Kidney (tissue), 14 donors: Measurements from ENCODE around the gene C1QL4. TPM values are rescaled to one million over a fixed set of nuclear protein-coding genes. Genes with fewer than 3 reads are reported as not detected.

ENCODE experiments used
- DNase-seq, 5 donors: peaks; one replicate each; pipeline ENCODE4 v3.0.0-alpha.2; 2013 to 2020
- FAIRE-seq: peaks from 2 replicates; lab custom pipeline; 2012; peaks lifted over from hg19 to GRCh38; lab: Jason Lieb, UNC
- H3K27ac ChIP-seq, 2 donors: one replicate each; pipeline ENCODE4 v1.7.0; 2013; ENCODE audit warnings: low read depth in 2 of 2, low read length in 2 of 2, inconsistent platforms in 1 of 2
- H3K27me3 ChIP-seq: one replicate; pipeline ENCODE4 v1.7.1; 2013; ENCODE audit warnings: low read length, inconsistent platforms; ENCODE audit not compliant: control insufficient read depth, insufficient read depth
- H3K36me3 ChIP-seq, 3 donors: one replicate each; pipeline versions ENCODE4 v1.7.0 to v1.7.1; 2013; ENCODE audit warnings: low read length in 3 of 3, control low read depth in 1 of 3, inconsistent platforms in 1 of 3; ENCODE audit not compliant: insufficient read depth in 3 of 3, control insufficient read depth in 2 of 3
- H3K4me1 ChIP-seq, 3 donors: one replicate each; pipeline versions ENCODE4 v1.7.0 to v1.7.1; 2013; ENCODE audit warnings: low read length in 3 of 3, inconsistent platforms in 1 of 3, low read depth in 1 of 3; ENCODE audit not compliant: control insufficient read depth in 2 of 3, insufficient read depth in 2 of 3
- H3K4me3 ChIP-seq, 3 donors: one replicate each; pipeline versions ENCODE4 v1.7.0 to v1.8.1; 2013; ENCODE audit warnings: low read length in 3 of 3, control low read depth in 1 of 3, inconsistent platforms in 1 of 3
- H3K9ac ChIP-seq, 3 donors: one replicate each; pipeline versions ENCODE4 v1.7.0 to v1.7.1; 2013; ENCODE audit warnings: low read length in 3 of 3, control low read depth in 1 of 3, inconsistent platforms in 1 of 3
- H3K9me3 ChIP-seq, 3 donors: one replicate each; pipeline versions ENCODE4 v1.7.0 to v1.7.1; 2013; ENCODE audit warnings: low read length in 3 of 3, control low read depth in 1 of 3, inconsistent platforms in 1 of 3; ENCODE audit not compliant: control insufficient read depth in 2 of 3, insufficient read depth in 1 of 3
- intact Hi-C: fragments of 100-400 bp; cut with DNase I; formaldehyde crosslinking; loops from one replicate; pipeline ENCODE4 v1.11.1; 2022
- polyA plus RNA-seq: library from polyadenylated mRNA; stranded (reverse); fragments of 350-450 nt; fragmentation: Illumina TruSeq; extraction: RNeasy Lipid Tissue Mini Kit (QIAGEN cat#74804); gene quantifications from one replicate; pipeline ENCODE4 v1.2.3, GENCODE V29; 2014; ENCODE audit warnings: low read depth, low replicate concordance; ENCODE audit not compliant: insufficient read depth
- total RNA-seq: library from RNA; stranded (reverse); fragmentation: NEBNext Ultra II Directional; extraction: Animal tissue kit (Norgen Biotek cat#: 25700); gene quantifications from one replicate; pipeline ENCODE4 v1.2.1, GENCODE V29; 2021
- TF ChIP-seq, protein P1 (sequence below): IDR thresholded peaks from 3 replicates; pipeline ENCODE4 v1.5.1; 2012; ENCODE audit warnings: mild to moderate bottlenecking, moderate library complexity, borderline replicate concordance; ENCODE audit not compliant: insufficient read depth; ENCODE audit errors: extremely low read depth
- donor health status: control.
- donor health status: control.
- donor health status: control.
- donor health status: control.
- donor health status: control.
- donor health status: DM: yes; HTN: yes; CAD: no.
- donor health status: Normal renal cell carcinoma (clear cell type).

C1QL4 gene
- total and polyA plus RNA-seq, 2 donors from 2014 or later = 1.0 TPM; not detected in 1

DNA sequence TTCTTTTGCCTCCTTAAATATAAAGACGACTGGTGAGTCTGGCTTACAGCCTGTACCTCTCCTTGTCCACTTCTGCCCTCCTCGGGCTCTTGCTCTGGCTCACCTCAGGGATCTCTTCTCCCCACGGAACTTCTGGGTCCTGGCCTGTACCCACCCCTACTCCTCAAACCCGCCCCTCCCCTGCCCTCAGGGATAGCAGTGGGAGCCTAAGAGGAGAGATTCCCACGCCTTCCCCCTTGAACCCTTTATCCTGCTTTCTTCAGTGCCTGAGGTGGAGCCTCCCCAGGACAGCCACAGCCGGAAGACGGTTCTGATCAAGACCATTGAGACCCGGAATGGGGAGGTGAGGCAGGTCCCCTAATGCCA lies 39.3 kb downstream of the C1QL4 start:
- no peak for FAIRE-seq

DNA sequence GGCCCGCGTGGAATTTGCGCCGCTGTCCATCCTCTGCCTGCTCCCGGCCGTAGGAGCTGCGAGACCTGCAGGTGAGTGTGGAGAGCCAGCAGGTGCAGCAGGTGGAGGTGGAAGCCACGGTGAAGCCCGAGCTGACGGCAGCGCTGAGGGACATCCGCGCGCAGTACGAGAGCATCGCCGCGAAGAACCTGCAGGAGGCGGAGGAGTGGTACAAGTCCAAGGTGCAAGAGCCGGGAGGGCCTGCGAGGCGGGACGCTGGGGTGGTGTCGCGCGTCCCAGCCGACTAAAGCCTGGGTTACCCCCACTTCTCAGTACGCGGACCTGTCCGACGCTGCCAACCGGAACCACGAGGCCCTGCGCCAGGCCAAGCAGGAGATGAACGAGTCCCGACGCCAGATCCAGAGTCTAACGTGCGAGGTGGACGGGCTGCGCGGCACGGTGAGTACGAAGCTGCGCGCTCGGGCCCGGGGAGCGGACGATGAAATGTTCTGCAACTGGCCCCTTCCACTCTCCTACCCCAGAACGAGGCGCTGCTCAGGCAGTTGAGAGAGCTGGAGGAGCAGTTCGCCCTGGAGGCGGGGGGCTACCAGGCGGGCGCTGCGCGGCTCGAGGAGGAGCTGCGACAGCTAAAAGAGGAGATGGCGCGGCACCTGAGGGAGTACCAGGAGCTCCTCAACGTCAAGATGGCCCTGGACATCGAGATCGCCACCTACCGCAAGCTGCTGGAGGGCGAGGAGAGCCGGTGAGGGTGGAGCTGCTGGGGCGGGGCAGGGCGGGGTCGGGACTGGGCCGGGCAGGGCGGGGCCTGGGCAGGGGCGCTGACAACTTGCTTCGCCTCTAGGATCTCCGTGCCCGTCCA lies 39.9 kb downstream of the C1QL4 start:
- Histone ChIP-seq H3K27me3 (peaks cover 30% of the 10 kb centered on the region), H3K36me3 (no peaks in the 10 kb centered on the region), H3K4me1 (peaks cover 0 to 15% (median 0%) of the 10 kb centered on the region in 3 donors), H3K9ac (no peak overlapping the region), H3K4me3 (peak overlapping the region in 1 of 3 donors; percentile 12), H3K27ac (no peak overlapping the region), H3K9me3 (no peaks in the 10 kb centered on the region)
- intact Hi-C loops = no loop called here
- FAIRE-seq = no peak
- TF ChIP-seq, protein P1, sequence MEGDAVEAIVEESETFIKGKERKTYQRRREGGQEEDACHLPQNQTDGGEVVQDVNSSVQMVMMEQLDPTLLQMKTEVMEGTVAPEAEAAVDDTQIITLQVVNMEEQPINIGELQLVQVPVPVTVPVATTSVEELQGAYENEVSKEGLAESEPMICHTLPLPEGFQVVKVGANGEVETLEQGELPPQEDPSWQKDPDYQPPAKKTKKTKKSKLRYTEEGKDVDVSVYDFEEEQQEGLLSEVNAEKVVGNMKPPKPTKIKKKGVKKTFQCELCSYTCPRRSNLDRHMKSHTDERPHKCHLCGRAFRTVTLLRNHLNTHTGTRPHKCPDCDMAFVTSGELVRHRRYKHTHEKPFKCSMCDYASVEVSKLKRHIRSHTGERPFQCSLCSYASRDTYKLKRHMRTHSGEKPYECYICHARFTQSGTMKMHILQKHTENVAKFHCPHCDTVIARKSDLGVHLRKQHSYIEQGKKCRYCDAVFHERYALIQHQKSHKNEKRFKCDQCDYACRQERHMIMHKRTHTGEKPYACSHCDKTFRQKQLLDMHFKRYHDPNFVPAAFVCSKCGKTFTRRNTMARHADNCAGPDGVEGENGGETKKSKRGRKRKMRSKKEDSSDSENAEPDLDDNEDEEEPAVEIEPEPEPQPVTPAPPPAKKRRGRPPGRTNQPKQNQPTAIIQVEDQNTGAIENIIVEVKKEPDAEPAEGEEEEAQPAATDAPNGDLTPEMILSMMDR = no peak
- DNase-seq = peak; percentile 37 to 77 (median 41)

More for the DNA sequence above, 39.3 kb downstream of the C1QL4 start:
- TF ChIP-seq, protein P1 = no peak
- Histone ChIP-seq H3K4me3 (no peak overlapping the region), H3K4me1 (peaks cover 0 to 15% (median 0%) of the 10 kb centered on the region in 3 donors), H3K27me3 (peaks cover 30% of the 10 kb centered on the region), H3K9ac (no peak overlapping the region), H3K36me3 (no peaks in the 10 kb centered on the region), H3K27ac (no peak overlapping the region), H3K9me3 (no peaks in the 10 kb centered on the region)
- intact Hi-C loops = no loop called here
- DNase-seq = no peak

DNA sequence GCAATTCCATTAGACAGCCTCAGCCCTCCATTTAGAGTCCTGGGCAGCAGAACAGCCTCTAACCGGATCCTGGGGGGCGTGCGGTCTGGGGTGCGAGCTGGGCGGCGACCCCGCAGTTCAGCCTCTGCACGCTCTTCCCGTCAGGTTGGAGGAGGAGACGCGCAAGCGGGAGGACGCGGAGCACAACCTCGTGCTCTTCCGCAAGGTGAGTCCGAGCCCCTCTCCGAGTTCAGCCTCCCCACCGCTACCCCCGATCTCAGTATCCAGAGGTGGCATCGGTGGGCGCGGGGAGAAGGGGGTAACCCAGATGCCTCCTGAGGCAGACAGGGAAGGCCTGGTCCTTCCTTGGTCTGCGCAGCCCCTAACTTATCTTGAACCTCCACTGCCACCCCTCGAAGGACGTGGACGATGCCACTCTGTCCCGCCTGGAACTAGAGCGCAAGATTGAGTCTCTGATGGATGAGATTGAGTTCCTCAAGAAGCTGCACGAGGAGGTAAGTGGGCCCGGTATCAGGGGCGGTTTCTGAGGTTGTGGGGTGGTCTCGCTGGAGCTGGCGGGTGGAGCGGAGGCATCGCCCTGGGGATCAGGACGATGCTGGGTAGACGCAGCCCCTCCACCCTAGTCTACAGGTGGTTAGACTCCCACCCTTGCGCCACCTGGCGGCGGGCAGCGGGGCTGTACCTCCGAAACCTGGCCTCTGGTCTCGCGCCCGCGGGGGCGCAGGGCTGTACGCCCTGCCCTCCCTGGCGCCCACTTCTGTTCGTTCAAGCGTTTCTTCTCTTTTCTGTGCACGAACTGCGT lies 40.8 kb downstream of the C1QL4 start:
- FAIRE-seq = no peak
- intact Hi-C loops = no loop called here

More for the DNA sequence above, 40.8 kb downstream of the C1QL4 start:
- peak overlapping the region in 1 of 3 donors; percentile 12 for H3K4me3 ChIP-seq
- no peaks in the 10 kb centered on the region for H3K36me3 ChIP-seq
- H3K9ac ChIP-seq = no peak overlapping the region
- DNase-seq = peak; percentile 62 to 80 (median 76)
- H3K9me3 ChIP-seq = no peaks in the 10 kb centered on the region
- peaks cover 30% of the 10 kb centered on the region for H3K27me3 ChIP-seq
- no peak overlapping the region for H3K27ac ChIP-seq
- H3K4me1 ChIP-seq = peaks cover 0 to 15% (median 0%) of the 10 kb centered on the region in 3 donors
- TF ChIP-seq, protein P1 = peak; percentile 69
